ENCODE results near the gene SPATA24.
"Not testable (repeated sequence)": the region's sequence is repeated elsewhere in the genome, so short reads cannot be mapped to it uniquely, and the experiment has no call there.

SPATA24 gene

DNA sequence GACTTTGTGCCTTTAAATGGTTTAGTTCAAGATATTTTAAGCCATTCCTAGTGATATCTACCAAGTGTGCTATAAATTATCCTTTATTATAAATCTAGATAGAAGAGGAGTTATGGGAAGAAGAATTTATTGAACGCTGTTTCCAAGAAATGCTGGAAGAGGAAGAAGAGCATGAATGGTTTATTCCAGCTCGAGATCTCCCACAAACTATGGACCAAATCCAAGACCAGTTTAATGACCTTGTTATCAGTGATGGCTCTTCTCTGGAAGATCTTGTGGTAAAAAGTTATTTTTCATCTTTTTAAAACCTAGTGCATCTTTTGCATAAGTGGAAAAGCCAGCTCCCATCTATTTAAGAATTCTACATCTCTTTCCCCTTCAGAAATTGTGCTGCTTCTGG is 39.4 kb downstream of the SPATA24 start:
- TF ChIP-seq ZNF274 (IDR thresholded peaks at IDR 0.05; ENCODE audit: low read depth, low read length) (no peak), YY1 (IDR thresholded peaks at IDR 0.05; ENCODE audit: insufficient read depth, insufficient read length) (no peak), SUZ12 (IDR thresholded peaks at IDR 0.05; ENCODE audit: extremely low read depth, insufficient read depth, insufficient read length) (no peak)
- Histone ChIP-seq H3K27me3 (ENCODE audit: insufficient read depth, insufficient read length) (no peaks in the 10 kb centered on the region), H3K4me1 (ENCODE audit: insufficient read depth, insufficient read length) (no peaks in the 10 kb centered on the region), H3K9ac (ENCODE audit: insufficient read length, low read depth) (no peak overlapping the region), H3K36me3 (ENCODE audit: insufficient read depth, insufficient read length, low read length) (peaks cover 42% of the 10 kb centered on the region), H3K9me3 (ENCODE audit: insufficient read depth, low read length) (no peaks in the 10 kb centered on the region), H3K4me3 (ENCODE audit: insufficient read length, low read depth) (no peak overlapping the region)
- DNase-seq (ENCODE audit: low read depth, low spot score), result no peak

DNA sequence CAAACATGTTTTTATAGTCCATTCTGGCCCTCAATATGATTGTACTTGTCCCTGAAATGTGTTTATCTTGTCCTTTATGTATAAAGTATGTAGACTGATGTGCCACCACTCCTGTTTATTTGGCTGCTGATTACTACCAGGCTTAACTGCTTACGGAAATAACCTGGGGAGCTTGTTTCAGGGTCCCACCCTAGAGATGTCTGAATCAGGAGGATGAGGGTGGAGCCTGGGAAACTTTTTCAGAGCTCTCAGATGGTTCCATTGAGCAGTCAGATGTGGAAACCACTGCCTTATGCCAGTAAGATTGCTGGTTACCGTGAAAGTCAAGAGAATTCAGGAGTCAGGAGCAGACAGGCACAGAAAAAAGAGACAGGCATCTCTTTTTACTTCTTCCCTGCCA is 40.0 kb downstream of the SPATA24 start:
- Histone ChIP-seq H3K4me3 (ENCODE audit: insufficient read length, low read depth) (no peak overlapping the region), H3K4me1 (ENCODE audit: insufficient read depth, insufficient read length) (no peaks in the 10 kb centered on the region), H3K9me3 (ENCODE audit: insufficient read depth, low read length) (no peaks in the 10 kb centered on the region), H3K9ac (ENCODE audit: insufficient read length, low read depth) (no peak overlapping the region), H3K36me3 (ENCODE audit: insufficient read depth, insufficient read length, low read length) (peaks cover 38% of the 10 kb centered on the region), H3K27me3 (ENCODE audit: insufficient read depth, insufficient read length) (no peaks in the 10 kb centered on the region)
- no peak for DNase-seq (ENCODE audit: low read depth, low spot score)
- no peak for TF ChIP-seq YY1 (IDR thresholded peaks at IDR 0.05; ENCODE audit: insufficient read depth, insufficient read length)
- no peak for TF ChIP-seq SUZ12 (IDR thresholded peaks at IDR 0.05; ENCODE audit: extremely low read depth, insufficient read depth, insufficient read length)
- no peak for TF ChIP-seq ZNF274 (IDR thresholded peaks at IDR 0.05; ENCODE audit: low read depth, low read length)

DNA sequence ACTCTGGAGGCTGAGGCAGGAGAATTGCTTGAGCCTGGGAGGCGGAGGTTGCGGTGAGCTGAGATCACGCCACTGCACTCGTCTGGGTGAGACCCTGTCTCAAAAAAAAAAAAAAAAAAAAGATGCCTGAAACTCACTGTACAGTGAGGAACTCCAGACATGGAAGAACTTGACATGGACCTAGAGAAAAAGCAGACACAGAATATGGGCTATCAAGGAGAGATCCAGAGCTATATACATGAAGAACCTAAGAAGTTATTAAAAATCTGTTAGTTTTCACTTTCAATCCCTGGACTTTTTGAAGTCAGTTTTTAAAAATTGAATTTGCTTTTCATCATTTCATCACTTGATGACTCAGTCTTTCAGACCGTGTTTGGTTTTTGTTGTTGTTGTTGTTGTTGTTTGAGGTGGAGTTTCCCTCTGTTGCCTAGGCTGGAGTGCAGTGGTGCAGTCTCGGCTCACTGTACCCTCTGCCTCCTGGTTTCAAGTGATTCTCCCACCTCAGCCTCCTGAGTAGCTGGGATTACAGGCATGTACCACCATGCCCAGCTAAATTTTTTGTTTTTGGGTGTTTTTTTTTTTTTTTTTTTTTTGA is 42.0 kb downstream of the SPATA24 start:
- TF ChIP-seq ZNF274 (IDR thresholded peaks at IDR 0.05; ENCODE audit: low read depth, low read length), result no peak
- TF ChIP-seq SUZ12 (IDR thresholded peaks at IDR 0.05; ENCODE audit: extremely low read depth, insufficient read depth, insufficient read length), result no peak
- TF ChIP-seq YY1 (IDR thresholded peaks at IDR 0.05; ENCODE audit: insufficient read depth, insufficient read length), result no peak
- no peaks in the 10 kb centered on the region for H3K27me3 ChIP-seq (ENCODE audit: insufficient read depth, insufficient read length)
- H3K9me3 ChIP-seq (ENCODE audit: insufficient read depth, low read length), result no peaks in the 10 kb centered on the region
- no peak overlapping the region for H3K4me3 ChIP-seq (ENCODE audit: insufficient read length, low read depth)
- peaks cover 30% of the 10 kb centered on the region for H3K36me3 ChIP-seq (ENCODE audit: insufficient read depth, insufficient read length, low read length)
- no peak overlapping the region for H3K9ac ChIP-seq (ENCODE audit: insufficient read length, low read depth)
- no peaks in the 10 kb centered on the region for H3K4me1 ChIP-seq (ENCODE audit: insufficient read depth, insufficient read length)
- no peak for DNase-seq (ENCODE audit: low read depth, low spot score)

DNA sequence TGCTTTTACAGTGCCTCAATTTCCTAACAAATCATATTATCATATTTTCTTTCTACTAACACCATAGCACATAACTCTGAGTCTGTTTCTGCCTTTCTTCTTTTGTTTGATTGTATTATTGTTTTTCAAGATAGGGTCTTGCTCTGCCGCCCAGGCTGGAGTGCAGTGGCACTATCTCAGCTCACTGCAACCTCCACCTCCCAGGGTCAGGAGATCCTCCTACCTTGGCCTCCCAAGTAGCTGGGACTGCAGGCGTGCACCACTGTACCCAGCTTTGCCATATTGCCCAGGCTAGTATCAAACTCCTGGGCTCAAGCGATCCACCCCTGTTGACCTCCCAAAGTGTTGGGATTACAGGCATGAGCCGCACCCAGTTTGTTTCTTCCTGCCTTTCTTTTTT is 43.5 kb downstream of the SPATA24 start:
- Histone ChIP-seq H3K4me3 (ENCODE audit: insufficient read length, low read depth) (no peak overlapping the region), H3K27me3 (ENCODE audit: insufficient read depth, insufficient read length) (no peaks in the 10 kb centered on the region), H3K4me1 (ENCODE audit: insufficient read depth, insufficient read length) (no peaks in the 10 kb centered on the region), H3K9ac (ENCODE audit: insufficient read length, low read depth) (no peak overlapping the region), H3K36me3 (ENCODE audit: insufficient read depth, insufficient read length, low read length) (peaks cover 18% of the 10 kb centered on the region), H3K9me3 (ENCODE audit: insufficient read depth, low read length) (no peaks in the 10 kb centered on the region)
- TF ChIP-seq SUZ12 (IDR thresholded peaks at IDR 0.05; ENCODE audit: extremely low read depth, insufficient read depth, insufficient read length), result no peak
- TF ChIP-seq YY1 (IDR thresholded peaks at IDR 0.05; ENCODE audit: insufficient read depth, insufficient read length), result no peak
- no peak for TF ChIP-seq ZNF274 (IDR thresholded peaks at IDR 0.05; ENCODE audit: low read depth, low read length)
- DNase-seq (ENCODE audit: low read depth, low spot score), result no peak

- Histone ChIP-seq H3K9ac (ENCODE audit: insufficient read length, low read depth) (no peak overlapping the region), H3K4me1 (ENCODE audit: insufficient read depth, insufficient read length) (no peaks in the 10 kb centered on the region), H3K9me3 (ENCODE audit: insufficient read depth, low read length) (no peaks in the 10 kb centered on the region), H3K27me3 (ENCODE audit: insufficient read depth, insufficient read length) (no peaks in the 10 kb centered on the region), H3K36me3 (ENCODE audit: insufficient read depth, insufficient read length, low read length) (peaks cover under 1% of the 10 kb centered on the region), H3K4me3 (ENCODE audit: insufficient read length, low read depth) (no peak overlapping the region)
- no peak for TF ChIP-seq YY1 (IDR thresholded peaks at IDR 0.05; ENCODE audit: insufficient read depth, insufficient read length)
- no peak for TF ChIP-seq ZNF274 (IDR thresholded peaks at IDR 0.05; ENCODE audit: low read depth, low read length)
- no peak for TF ChIP-seq SUZ12 (IDR thresholded peaks at IDR 0.05; ENCODE audit: extremely low read depth, insufficient read depth, insufficient read length)
- no peak for DNase-seq (ENCODE audit: low read depth, low spot score)
Measured at GRCh38 chr5:139358064-139358463, 45.8 kb downstream of the SPATA24 start.

- H3K9ac ChIP-seq (ENCODE audit: insufficient read length, low read depth); H3K27me3 ChIP-seq (ENCODE audit: insufficient read depth, insufficient read length); H3K4me3 ChIP-seq (ENCODE audit: insufficient read length, low read depth); H3K36me3 ChIP-seq (ENCODE audit: insufficient read depth, insufficient read length, low read length); H3K9me3 ChIP-seq (ENCODE audit: insufficient read depth, low read length); H3K4me1 ChIP-seq (ENCODE audit: insufficient read depth, insufficient read length); DNase-seq (ENCODE audit: low read depth, low spot score): not testable (repeated sequence)
Measured at GRCh38 chr5:139355900-139356299, 48.0 kb downstream of the SPATA24 start.

- Histone ChIP-seq H3K4me3 (ENCODE audit: insufficient read length, low read depth) (no peak overlapping the region), H3K9ac (ENCODE audit: insufficient read length, low read depth) (no peak overlapping the region), H3K36me3 (ENCODE audit: insufficient read depth, insufficient read length, low read length) (peaks cover 3% of the 10 kb centered on the region), H3K4me1 (ENCODE audit: insufficient read depth, insufficient read length) (no peaks in the 10 kb centered on the region), H3K9me3 (ENCODE audit: insufficient read depth, low read length) (no peaks in the 10 kb centered on the region), H3K27me3 (ENCODE audit: insufficient read depth, insufficient read length) (no peaks in the 10 kb centered on the region)
- DNase-seq (ENCODE audit: low read depth, low spot score), result no peak
- TF ChIP-seq SUZ12 (IDR thresholded peaks at IDR 0.05; ENCODE audit: extremely low read depth, insufficient read depth, insufficient read length) (no peak), ZNF274 (IDR thresholded peaks at IDR 0.05; ENCODE audit: low read depth, low read length) (no peak), YY1 (IDR thresholded peaks at IDR 0.05; ENCODE audit: insufficient read depth, insufficient read length) (no peak)
Measured at GRCh38 chr5:139354186-139354585, 49.7 kb downstream of the SPATA24 start.

DNA sequence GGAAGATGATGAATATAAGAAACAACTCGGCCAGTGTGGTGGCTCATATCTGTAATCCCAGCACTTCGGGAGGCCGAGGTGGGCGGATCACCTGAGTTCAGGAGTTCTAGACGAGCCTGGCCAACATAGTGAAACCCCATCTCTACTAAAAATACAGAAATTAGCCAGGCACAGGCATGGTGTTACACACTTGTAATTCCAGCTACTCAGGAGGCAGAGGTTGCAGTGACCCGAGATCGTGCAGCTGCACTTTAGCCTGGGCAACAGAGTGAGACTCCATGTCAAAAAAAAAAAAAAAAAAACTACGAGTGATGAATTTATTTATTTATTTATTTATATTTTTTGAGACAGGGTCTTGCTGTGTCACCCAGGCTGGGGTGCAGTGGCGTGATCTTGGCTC is 56.0 kb downstream of the SPATA24 start:
- H3K36me3 ChIP-seq (ENCODE audit: insufficient read depth, insufficient read length, low read length); H3K4me1 ChIP-seq (ENCODE audit: insufficient read depth, insufficient read length); H3K9me3 ChIP-seq (ENCODE audit: insufficient read depth, low read length); H3K27me3 ChIP-seq (ENCODE audit: insufficient read depth, insufficient read length); H3K4me3 ChIP-seq (ENCODE audit: insufficient read length, low read depth); DNase-seq (ENCODE audit: low read depth, low spot score); H3K9ac ChIP-seq (ENCODE audit: insufficient read length, low read depth): not testable (repeated sequence)

Measured in NT2/D1 (cell line).